ENCODE data around the gene KLHL22.

KLHL22 gene

DNA sequence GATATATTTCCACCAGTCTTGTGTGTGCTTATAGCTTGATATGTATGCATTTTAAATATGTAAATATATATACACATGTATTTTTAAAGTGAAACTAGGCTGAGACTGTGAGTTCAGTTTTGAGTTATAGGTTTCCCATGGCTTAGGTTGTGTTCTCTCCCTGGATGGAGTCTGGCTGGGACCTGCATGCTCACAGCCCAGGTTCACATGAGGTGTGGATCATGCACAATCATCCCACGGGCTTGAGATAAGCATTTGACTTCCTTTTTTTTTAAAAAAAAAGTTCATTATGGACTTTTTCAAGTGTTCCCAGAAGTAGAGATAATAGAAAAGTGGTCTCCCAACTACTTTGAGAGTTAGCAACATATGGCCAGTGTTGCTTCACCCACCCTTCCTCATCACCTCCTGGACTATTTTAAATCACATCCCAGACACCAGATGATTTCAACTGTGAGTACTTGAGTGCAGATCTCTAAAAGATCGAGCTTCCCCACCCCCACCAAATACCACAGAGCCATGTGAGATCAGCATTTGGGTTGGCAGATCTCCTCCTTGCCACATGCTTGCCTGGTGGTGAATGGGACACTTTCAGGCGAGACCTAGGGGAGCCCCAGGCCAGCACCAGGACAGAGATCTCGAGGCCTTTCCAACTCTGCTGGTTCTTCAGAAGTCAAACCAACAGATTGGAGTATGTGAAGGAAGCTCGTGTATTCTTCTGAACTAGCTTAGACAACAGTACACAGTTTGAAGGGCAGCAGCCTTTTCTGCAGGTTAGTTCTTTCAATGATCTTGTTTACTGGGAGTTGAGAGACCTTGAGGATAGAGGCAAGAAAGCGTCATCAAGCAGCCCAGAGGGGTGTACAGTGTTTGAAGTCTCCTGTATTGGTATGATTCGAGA, 27.7 kb upstream of the KLHL22 start:
- TF ChIP-seq TEAD4 (IDR thresholded peaks at IDR 0.05): no peak
- TF ChIP-seq EP300 (IDR thresholded peaks at IDR 0.05; ENCODE audit: borderline replicate concordance): no peak
- TF ChIP-seq CEBPB (IDR thresholded peaks at IDR 0.05): no peak
- TF ChIP-seq USF1 (IDR thresholded peaks at IDR 0.05): no peak
- no peak for TF ChIP-seq REST (IDR thresholded peaks at IDR 0.05; ENCODE audit: low read depth)
- TF ChIP-seq, protein P1, sequence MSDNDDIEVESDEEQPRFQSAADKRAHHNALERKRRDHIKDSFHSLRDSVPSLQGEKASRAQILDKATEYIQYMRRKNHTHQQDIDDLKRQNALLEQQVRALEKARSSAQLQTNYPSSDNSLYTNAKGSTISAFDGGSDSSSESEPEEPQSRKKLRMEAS (IDR thresholded peaks at IDR 0.05): no peak
- TF ChIP-seq YY1 (IDR thresholded peaks at IDR 0.05; ENCODE audit: low read depth): no peak
- no peak for TF ChIP-seq EGR1 (IDR thresholded peaks at IDR 0.05)
- no peak for TF ChIP-seq TCF12 (IDR thresholded peaks at IDR 0.05; ENCODE audit: low read depth)
- TF ChIP-seq NFIC (IDR thresholded peaks at IDR 0.05): no peak
- TF ChIP-seq CREB1 (IDR thresholded peaks at IDR 0.05; ENCODE audit: low read depth): no peak
- TF ChIP-seq ZBTB7A (IDR thresholded peaks at IDR 0.05; ENCODE audit: low read depth): no peak
- TF ChIP-seq TAF1 (IDR thresholded peaks at IDR 0.05; ENCODE audit: low read depth): no peak
- no peak for TF ChIP-seq RAD21 (IDR thresholded peaks at IDR 0.05; ENCODE audit: low read depth)
- TF ChIP-seq FOXM1 (IDR thresholded peaks at IDR 0.05; ENCODE audit: borderline replicate concordance, low read depth): no peak

GRCh38 chr22:20522134-20523004, 26.8 kb upstream of the KLHL22 start:
- TF ChIP-seq EP300 (IDR thresholded peaks at IDR 0.05; ENCODE audit: borderline replicate concordance): no peak
- no peak for TF ChIP-seq ZBTB7A (IDR thresholded peaks at IDR 0.05; ENCODE audit: low read depth)
- no peak for TF ChIP-seq YY1 (IDR thresholded peaks at IDR 0.05; ENCODE audit: low read depth)
- TF ChIP-seq, protein P1 (IDR thresholded peaks at IDR 0.05): no peak
- TF ChIP-seq TAF1 (IDR thresholded peaks at IDR 0.05; ENCODE audit: low read depth): no peak
- TF ChIP-seq CEBPB (IDR thresholded peaks at IDR 0.05): no peak
- no peak for TF ChIP-seq TCF12 (IDR thresholded peaks at IDR 0.05; ENCODE audit: low read depth)
- no peak for TF ChIP-seq NFIC (IDR thresholded peaks at IDR 0.05)
- no peak for TF ChIP-seq FOXM1 (IDR thresholded peaks at IDR 0.05; ENCODE audit: borderline replicate concordance, low read depth)
- TF ChIP-seq TEAD4 (IDR thresholded peaks at IDR 0.05): no peak
- no peak for TF ChIP-seq CREB1 (IDR thresholded peaks at IDR 0.05; ENCODE audit: low read depth)

DNA sequence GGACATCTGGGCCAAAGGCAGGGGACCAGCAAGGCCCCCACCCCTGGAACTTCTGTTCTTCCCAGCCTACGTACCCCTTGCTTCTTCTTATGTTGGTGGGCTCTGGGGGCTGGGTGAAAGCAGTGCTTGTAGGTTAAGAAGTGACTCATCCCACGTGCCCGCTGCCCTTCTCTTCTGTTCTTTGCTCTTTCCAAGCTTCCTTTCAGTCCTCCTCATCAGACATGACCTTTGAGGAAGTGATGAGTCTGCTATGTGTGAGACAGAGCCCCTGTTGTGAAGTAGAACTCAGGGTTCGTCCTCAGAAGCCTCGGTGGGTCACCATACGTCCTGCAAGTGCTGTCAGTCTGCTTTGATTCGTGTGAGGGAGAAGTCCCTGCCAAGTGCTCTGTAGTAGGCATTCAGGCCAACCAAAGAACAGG, 24.5 kb upstream of the KLHL22 start:
- TF ChIP-seq CEBPB (IDR thresholded peaks at IDR 0.05): no peak
- TF ChIP-seq FOXM1 (IDR thresholded peaks at IDR 0.05; ENCODE audit: borderline replicate concordance, low read depth): no peak
- no peak for TF ChIP-seq TCF12 (IDR thresholded peaks at IDR 0.05; ENCODE audit: low read depth)
- no peak for TF ChIP-seq YY1 (IDR thresholded peaks at IDR 0.05; ENCODE audit: low read depth)
- TF ChIP-seq ZBTB7A (IDR thresholded peaks at IDR 0.05; ENCODE audit: low read depth): no peak
- no peak for TF ChIP-seq RAD21 (IDR thresholded peaks at IDR 0.05; ENCODE audit: low read depth)
- no peak for TF ChIP-seq NFIC (IDR thresholded peaks at IDR 0.05)
- no peak for TF ChIP-seq EGR1 (IDR thresholded peaks at IDR 0.05)
- TF ChIP-seq CREB1 (IDR thresholded peaks at IDR 0.05; ENCODE audit: low read depth): no peak
- TF ChIP-seq TAF1 (IDR thresholded peaks at IDR 0.05; ENCODE audit: low read depth): no peak
- TF ChIP-seq EP300 (IDR thresholded peaks at IDR 0.05; ENCODE audit: borderline replicate concordance): no peak
- no peak for TF ChIP-seq USF1 (IDR thresholded peaks at IDR 0.05)
- TF ChIP-seq REST (IDR thresholded peaks at IDR 0.05; ENCODE audit: low read depth): no peak
- TF ChIP-seq, protein P1 (IDR thresholded peaks at IDR 0.05): no peak
- TF ChIP-seq TEAD4 (IDR thresholded peaks at IDR 0.05): no peak

DNA sequence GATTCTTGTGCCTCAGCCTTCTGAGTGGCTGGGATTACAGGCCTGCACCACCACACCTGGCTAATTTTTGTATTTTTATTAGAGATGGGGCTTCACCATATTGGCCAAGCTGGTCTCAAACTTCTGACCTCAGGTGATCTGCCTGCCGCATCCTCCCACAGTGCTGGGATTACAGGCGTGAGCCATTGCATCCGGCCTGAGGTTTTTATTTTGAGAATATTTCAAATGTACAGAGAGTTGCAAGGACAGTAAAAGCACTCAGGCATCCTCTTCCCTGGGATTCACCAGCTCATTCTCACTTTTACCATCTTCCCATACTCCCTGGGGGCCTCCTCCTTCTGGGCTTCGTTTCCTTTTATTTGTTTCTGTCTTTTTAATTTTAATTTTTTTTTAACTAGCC, 24.0 kb upstream of the KLHL22 start:
- no peak for TF ChIP-seq USF1 (IDR thresholded peaks at IDR 0.05)
- TF ChIP-seq EP300 (IDR thresholded peaks at IDR 0.05; ENCODE audit: borderline replicate concordance): no peak
- no peak for TF ChIP-seq TEAD4 (IDR thresholded peaks at IDR 0.05)
- no peak for TF ChIP-seq YY1 (IDR thresholded peaks at IDR 0.05; ENCODE audit: low read depth)
- TF ChIP-seq, protein P1 (IDR thresholded peaks at IDR 0.05): no peak
